Activated gamma-delta T cell treated with anti-CD3 and anti-CD28 coated beads, Interleukin-2, amount 50 U/mL, for 16 hours (primary cell): ENCODE data around the gene FEV.
A peak's percentile ranks its signal among the peaks of the same experiment; 100 is the strongest.

ENCODE experiments used
- DNase-seq: peaks from one replicate; pipeline ENCODE4 v3.0.0-alpha.2; 2020; ENCODE audit warnings: low read depth

The FEV gene

GRCh38 chr2:219017201-219017931 is 32.4 kb upstream of the FEV start:
- DNase-seq, result no peak

DNA sequence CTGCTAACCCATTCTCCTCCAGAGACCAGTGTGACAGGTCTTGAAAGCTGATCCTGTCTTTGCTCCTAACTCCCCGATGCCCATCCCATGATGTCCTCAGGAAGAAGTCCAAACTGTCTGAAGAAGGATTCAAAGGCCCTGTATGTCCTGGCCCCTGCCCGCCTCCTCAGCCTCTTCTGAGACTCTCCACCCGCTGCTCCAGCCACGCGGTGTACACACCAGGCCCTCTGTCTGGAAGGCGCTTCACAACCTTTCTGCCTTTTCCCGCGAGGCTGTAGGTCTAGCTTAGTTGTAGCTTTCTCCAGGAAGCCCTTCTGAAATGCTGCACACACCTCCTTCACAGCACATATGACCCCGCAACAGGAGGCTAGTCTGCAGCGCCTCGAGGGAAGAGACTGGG is 31.7 kb upstream of the FEV start:
- DNase-seq, result no peak

GRCh38 chr2:219010873-219011272 is 25.9 kb upstream of the FEV start:
- DNase-seq, result no peak

- DNase-seq, result no peak
Measured at GRCh38 chr2:219010162-219010756, 25.3 kb upstream of the FEV start.

GRCh38 chr2:219009294-219009693 is 24.3 kb upstream of the FEV start:
- no peak for DNase-seq

- DNase-seq, result no peak
Measured at GRCh38 chr2:219003979-219004378, 19.0 kb upstream of the FEV start.

- no peak for DNase-seq
Measured at GRCh38 chr2:219003267-219003634, 18.3 kb upstream of the FEV start.

- no peak for DNase-seq
Measured at GRCh38 chr2:219002395-219003266, 17.6 kb upstream of the FEV start.

DNA sequence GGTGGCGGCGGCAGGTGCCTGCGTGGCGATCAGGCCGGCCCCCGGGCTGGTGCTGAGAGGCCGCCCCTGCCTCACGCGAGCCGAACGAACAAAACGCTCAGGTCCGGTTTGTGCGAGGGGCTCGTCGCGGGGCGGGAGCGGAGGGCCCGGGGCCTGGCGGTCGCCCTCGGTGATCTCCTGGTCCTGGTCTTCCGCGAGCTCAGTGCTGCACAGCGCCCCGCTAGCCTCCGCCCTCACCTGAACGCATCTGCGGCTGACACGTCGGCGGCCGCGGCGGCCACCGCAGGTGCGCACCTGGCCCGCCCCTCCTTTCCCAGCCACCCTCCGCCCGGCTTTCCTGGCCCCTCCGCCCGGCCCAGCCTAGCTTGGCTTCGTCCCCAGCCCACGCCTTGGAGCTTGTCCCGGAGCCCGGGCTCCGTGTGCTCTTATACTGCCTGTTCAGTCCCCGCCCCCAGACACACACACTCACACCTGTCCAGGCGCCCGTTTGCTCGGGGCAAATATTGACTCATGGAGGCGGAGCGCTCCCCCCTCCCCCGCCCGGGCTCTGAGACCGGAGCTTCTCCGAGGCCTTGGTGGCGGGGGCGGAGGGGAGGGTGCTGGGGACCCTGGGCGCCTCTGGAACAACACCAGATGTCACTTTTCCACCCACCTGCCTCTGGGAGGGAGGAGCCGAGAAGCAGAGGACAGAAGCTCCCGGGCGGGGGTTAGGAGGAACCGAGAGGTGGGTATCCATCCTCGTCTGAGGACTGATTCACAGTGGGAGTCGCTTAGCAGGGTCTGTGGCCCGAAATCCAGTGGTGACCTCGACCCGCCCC is 16.8 kb upstream of the FEV start:
- no peak for DNase-seq

DNA sequence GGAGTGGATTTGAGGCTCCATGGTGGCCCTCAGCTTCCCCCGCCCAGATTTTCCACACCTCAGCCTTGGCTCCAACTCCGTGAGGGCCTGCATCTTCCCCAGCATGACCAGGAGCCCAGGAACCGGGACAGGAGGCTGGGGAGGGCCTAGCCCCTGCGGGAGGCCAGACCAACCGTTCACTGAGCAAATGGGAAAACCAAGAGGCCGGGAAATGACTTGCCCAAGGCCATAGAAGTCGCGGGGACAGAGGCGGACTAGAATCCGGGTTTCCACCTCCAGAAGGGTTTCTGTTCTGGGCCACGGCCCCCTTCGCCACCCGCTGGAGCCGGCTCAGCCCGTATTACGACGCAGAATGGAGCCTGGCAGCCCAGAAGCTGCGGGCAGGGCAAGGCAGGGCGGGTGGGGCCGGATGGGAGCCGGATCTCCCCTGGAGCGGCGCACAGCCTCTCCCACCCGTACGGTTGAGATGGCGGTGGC is 16.2 kb upstream of the FEV start:
- no peak for DNase-seq

DNA sequence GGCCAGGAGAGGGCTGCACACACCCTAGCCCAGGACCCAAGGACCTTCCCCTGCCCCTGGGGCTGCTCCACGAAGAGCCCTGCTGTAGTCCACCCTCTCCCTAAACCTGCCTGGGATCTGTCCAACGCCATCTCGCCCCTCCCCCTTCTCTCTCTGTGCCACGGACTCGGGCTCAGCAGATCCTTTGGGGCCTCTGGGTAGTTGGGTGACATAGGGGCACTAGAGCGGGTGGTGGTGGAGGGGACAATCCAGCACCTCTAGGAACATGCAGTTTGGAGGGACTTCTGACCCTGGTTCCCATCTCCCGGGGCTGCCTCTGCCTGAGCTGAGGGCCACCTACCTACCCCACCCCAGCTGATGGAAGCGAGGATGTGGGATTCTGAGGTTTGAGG is 15.6 kb upstream of the FEV start:
- DNase-seq, result no peak

GRCh38 chr2:218999881-219000568 is 15.0 kb upstream of the FEV start:
- DNase-seq, result no peak

DNA sequence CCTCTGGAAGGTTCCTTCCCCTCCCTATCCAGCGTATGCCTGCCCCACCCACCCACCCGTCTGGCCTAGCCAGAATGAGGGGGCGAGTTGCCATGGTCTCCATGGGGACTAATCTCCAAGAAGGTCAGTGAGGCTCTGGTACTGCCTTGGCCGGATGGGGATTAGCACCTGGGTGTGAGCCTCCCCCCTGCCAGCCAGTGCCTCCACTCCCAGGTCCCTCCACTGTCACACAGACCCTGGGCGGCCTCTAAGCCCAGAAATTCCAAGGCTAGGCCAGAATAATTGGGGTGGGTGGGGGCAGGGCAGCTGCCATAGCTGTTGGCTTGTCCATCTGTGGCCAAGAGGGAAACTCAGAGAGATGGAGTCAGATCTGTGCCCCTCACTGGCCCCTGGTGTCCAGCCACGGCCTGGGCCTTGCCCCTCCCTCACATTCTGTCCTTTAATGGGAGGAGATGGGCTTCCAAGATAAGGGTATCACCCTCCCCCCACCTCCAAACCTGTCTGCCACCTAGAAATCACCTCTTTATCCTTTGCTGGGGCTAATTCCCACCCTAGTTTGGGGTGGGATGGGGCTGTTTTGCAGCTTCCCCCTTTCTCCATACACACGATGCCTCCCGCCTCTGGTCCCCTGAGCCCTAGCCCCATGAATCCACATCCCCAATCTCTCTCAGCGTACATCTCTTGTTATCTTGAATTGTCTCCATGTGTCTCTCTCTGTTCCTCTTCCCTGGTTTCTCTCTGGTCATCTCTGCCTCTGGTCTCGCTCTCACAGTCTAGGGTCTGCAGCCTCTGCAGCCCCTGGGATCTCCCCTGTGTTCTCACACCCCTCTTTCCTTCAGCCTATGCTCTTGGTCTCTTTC is 14.3 kb upstream of the FEV start:
- DNase-seq, result no peak

DNA sequence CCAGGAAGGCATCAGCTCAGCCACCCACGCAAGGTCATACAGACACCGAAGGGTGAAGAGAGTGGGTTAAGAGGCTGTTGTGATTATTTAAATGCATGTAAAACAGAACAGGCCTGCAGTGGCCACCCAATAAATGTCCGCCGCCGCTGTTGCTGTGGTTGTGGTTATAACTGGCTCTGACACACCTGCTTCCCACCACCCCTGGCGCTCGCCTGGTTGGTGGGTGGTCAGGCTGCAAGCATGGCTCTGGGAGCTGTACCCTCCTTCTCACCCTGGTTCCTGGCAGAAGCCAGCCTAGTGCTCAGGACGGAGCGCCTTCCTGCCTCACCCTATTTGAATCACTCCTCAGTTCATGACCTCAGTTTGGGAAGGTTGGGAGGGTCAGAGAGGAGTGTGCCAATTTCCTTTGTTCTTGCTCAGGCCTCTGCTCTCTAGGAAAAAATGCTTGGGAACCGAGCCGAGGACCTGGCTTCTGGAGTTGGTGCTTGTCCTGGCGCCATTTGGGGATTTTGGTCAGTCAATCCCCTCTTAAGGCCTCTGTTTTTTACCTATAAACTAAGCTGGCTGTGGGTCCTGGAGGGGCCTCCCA is 13.5 kb upstream of the FEV start:
- DNase-seq, result no peak

DNA sequence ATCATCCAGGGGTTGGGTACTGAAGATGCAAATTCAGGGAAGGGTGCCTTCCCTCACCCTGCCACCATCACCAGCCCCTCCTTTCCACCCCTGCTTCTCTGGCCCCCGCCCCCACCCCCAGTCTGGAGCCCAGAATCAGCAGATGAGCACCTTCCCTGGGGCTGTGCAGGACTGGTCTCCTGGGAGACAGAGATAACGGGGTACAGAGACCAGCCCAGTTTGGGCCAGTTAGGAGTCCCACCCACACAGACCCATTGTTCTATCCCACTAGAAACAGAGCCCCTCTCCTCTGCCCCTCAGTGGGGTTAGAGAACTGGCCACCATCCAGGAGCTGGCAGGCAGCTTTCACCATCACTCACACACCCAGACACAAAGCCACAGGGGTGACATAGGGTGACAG is 12.7 kb upstream of the FEV start:
- DNase-seq, result no peak

DNA sequence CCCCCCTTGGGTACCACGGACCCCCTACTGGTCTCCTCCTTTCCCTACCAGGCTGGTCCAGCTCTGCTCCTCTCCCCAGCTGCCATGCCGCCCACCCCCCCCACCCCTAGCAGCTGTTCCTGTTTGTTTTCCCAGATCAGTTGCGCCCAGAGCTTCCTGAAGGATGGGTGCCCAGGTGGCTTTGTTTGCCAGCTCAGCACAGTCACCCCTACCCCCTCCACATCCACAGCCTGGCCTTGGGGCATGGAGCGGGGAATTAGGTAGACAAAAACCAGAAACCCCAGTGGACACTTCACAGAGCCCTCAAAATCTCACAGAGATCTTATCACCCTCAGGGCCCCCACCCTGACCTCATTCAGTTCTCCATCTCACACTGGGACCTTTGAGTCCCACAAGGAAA is 12.0 kb upstream of the FEV start:
- DNase-seq, result no peak

- peak; percentile 67 for DNase-seq
Measured at GRCh38 chr2:218995972-218996711, 11.2 kb upstream of the FEV start.

GRCh38 chr2:218995561-218995960 is 10.6 kb upstream of the FEV start:
- no peak for DNase-seq
